H9 (cell line): ENCODE measurements around the gene HCN2. TPM values are rescaled to one million over a fixed set of nuclear protein-coding genes. Genes with fewer than 3 reads are reported as not detected.

Experiments used
- DNase-seq: peaks from one replicate; pipeline ENCODE4 v3.0.0-alpha.2; 2017
- H2AFZ ChIP-seq: one replicate; pipeline ENCODE4 v1.6.1; 2013; ENCODE audit warnings: mild to moderate bottlenecking, low read length, control low read depth, moderate library complexity
- H2AK5ac ChIP-seq: 2 replicates; pipeline ENCODE4 v1.6.1; 2013; ENCODE audit warnings: low read length, control low read depth, mixed read lengths; ENCODE audit not compliant: insufficient read length
- H2BK120ac ChIP-seq: one replicate; pipeline ENCODE4 v1.6.1; 2013; ENCODE audit warnings: low read depth, mild to moderate bottlenecking, low read length, control low read depth, inconsistent platforms; ENCODE audit not compliant: poor library complexity, severe bottlenecking
- H2BK12ac ChIP-seq: 2 replicates; pipeline ENCODE4 v1.6.1; 2013; ENCODE audit warnings: low read length, control low read depth, mixed read lengths, low read depth; ENCODE audit not compliant: insufficient read length
- H2BK15ac ChIP-seq: 2 replicates; pipeline ENCODE4 v1.6.1; 2013; ENCODE audit warnings: low read depth, low read length, control low read depth
- H2BK20ac ChIP-seq: one replicate; pipeline ENCODE4 v1.6.1; 2013; ENCODE audit warnings: low read depth, mild to moderate bottlenecking, low read length, control low read depth, inconsistent platforms; ENCODE audit not compliant: poor library complexity, severe bottlenecking
- H2BK5ac ChIP-seq: 2 replicates; pipeline ENCODE4 v1.6.1; 2013; ENCODE audit warnings: low read length, control low read depth, mixed read lengths; ENCODE audit not compliant: insufficient read length
- H3K14ac ChIP-seq: 2 replicates; pipeline ENCODE4 v1.6.1; 2013; ENCODE audit warnings: low read length, control low read depth; ENCODE audit not compliant: insufficient read depth
- H3K18ac ChIP-seq: 2 replicates; pipeline ENCODE4 v1.6.1; 2013; ENCODE audit warnings: low read depth, mild to moderate bottlenecking, mixed read lengths, low read length, control low read depth; ENCODE audit not compliant: insufficient read length
- H3K23ac ChIP-seq: 2 replicates; pipeline ENCODE4 v1.6.1; 2013; ENCODE audit warnings: low read length, control low read depth, mixed read lengths, low read depth; ENCODE audit not compliant: insufficient read length
- H3K23me2 ChIP-seq: 2 replicates; pipeline ENCODE4 v1.6.1; 2013; ENCODE audit warnings: low read depth, mild to moderate bottlenecking, mixed read lengths, low read length, control low read depth; ENCODE audit not compliant: insufficient read length, poor library complexity, severe bottlenecking
- H3K27ac ChIP-seq: 2 replicates; pipeline ENCODE4 v1.5.1; 2013; ENCODE audit warnings: low read length, control low read depth, mixed read lengths, low read depth; ENCODE audit not compliant: insufficient read length
- H3K27me3 ChIP-seq: 2 replicates; pipeline ENCODE4 v1.6.1; 2013; ENCODE audit warnings: low read length, control low read depth, inconsistent platforms; ENCODE audit not compliant: insufficient read depth
- H3K4ac ChIP-seq: 2 replicates; pipeline ENCODE4 v1.6.1; 2013; ENCODE audit warnings: low read depth, mild to moderate bottlenecking, control low read depth, inconsistent platforms, low read length, moderate library complexity
- H3K4me1 ChIP-seq: 2 replicates; pipeline ENCODE4 v1.6.1; 2013; ENCODE audit warnings: low read length, control low read depth, inconsistent platforms; ENCODE audit not compliant: insufficient read depth
- H3K4me2 ChIP-seq: 2 replicates; pipeline ENCODE4 v1.6.1; 2013; ENCODE audit warnings: low read length, control low read depth, mixed read lengths; ENCODE audit not compliant: insufficient read length, insufficient read depth
- H3K56ac ChIP-seq: 2 replicates; pipeline ENCODE4 v1.6.1; 2013; ENCODE audit warnings: low read depth, mild to moderate bottlenecking, mixed read lengths, low read length, control low read depth; ENCODE audit not compliant: insufficient read length
- H3K79me1 ChIP-seq: 2 replicates; pipeline ENCODE4 v1.6.1; 2013; ENCODE audit warnings: low read depth, mild to moderate bottlenecking, moderate library complexity, low read length, control low read depth, inconsistent platforms; ENCODE audit not compliant: insufficient read depth, poor library complexity, severe bottlenecking
- H3K79me2 ChIP-seq: 2 replicates; pipeline ENCODE4 v1.6.1; 2013; ENCODE audit warnings: low read length, control low read depth, inconsistent platforms; ENCODE audit not compliant: insufficient read depth
- H3K9ac ChIP-seq: 2 replicates; pipeline ENCODE4 v1.6.1; 2013; ENCODE audit warnings: low read length, control low read depth, mixed read lengths; ENCODE audit not compliant: insufficient read length; ENCODE audit errors: extremely low read depth
- H3K9me3 ChIP-seq: one replicate; pipeline ENCODE4 v1.6.1; 2013; ENCODE audit warnings: low read depth, low read length, inconsistent platforms; ENCODE audit not compliant: control insufficient read depth
- H3T11ph ChIP-seq: one replicate; pipeline ENCODE4 v1.6.1; 2013; ENCODE audit warnings: mild to moderate bottlenecking, low read length, control low read depth, inconsistent platforms
- H4K20me1 ChIP-seq: one replicate; pipeline ENCODE4 v1.6.1; 2013; ENCODE audit not compliant: control insufficient read depth, insufficient read length, insufficient read depth
- H4K5ac ChIP-seq: 2 replicates; pipeline ENCODE4 v1.6.1; 2013; ENCODE audit warnings: low read depth, mild to moderate bottlenecking, mixed read lengths, low read length, control low read depth; ENCODE audit not compliant: insufficient read length
- H4K8ac ChIP-seq: replicated peaks from 2 replicates; pipeline ENCODE4 v1.6.1; 2013; ENCODE audit warnings: low read length, control low read depth, mixed read lengths, low read depth; ENCODE audit not compliant: insufficient read length
- H4K91ac ChIP-seq: 2 replicates; pipeline ENCODE4 v1.6.1; 2013; ENCODE audit warnings: low read depth, mild to moderate bottlenecking, moderate library complexity, mixed read lengths, low read length, control low read depth; ENCODE audit not compliant: insufficient read length
- H3K27ac Mint-ChIP-seq, 3 experiments: 2 replicates in 2 of 3; 3 replicates in 1 of 3; pipeline ENCODE4 v1.8.0; 2020 to 2021; ENCODE audit warnings: mixed read lengths in 3 of 3, mild to moderate bottlenecking in 1 of 3, moderate library complexity in 1 of 3
- H3K27me3 Mint-ChIP-seq: 2 replicates; pipeline ENCODE4 v1.8.0; 2021; ENCODE audit warnings: low read depth, mild to moderate bottlenecking, moderate library complexity, mixed read lengths
- H3K36me3 Mint-ChIP-seq, 3 experiments: 2 replicates in 2 of 3; 3 replicates in 1 of 3; pipeline ENCODE4 v1.8.0; 2020 to 2021; ENCODE audit warnings: low read depth in 3 of 3, mixed read lengths in 3 of 3; ENCODE audit not compliant: insufficient read depth in 1 of 3
- H3K4me1 Mint-ChIP-seq, 2 experiments: 2 replicates each; pipeline ENCODE4 v1.8.0; 2020; ENCODE audit warnings: mixed read lengths in 2 of 2
- H3K4me3 Mint-ChIP-seq, 2 experiments: 2 replicates in 1 of 2; 3 replicates in 1 of 2; pipeline ENCODE4 v1.8.0; 2020 to 2021; ENCODE audit warnings: mild to moderate bottlenecking in 2 of 2, mixed read lengths in 2 of 2, moderate library complexity in 1 of 2
- H3K9me3 Mint-ChIP-seq, 2 experiments: 2 replicates in 1 of 2; 3 replicates in 1 of 2; pipeline ENCODE4 v1.8.0; 2020; ENCODE audit warnings: mild to moderate bottlenecking in 2 of 2, mixed read lengths in 2 of 2, moderate library complexity in 1 of 2
- CTCF ChIP-seq: fragments of 200-600 bp; sonication (generic); conservative IDR thresholded peaks from 3 replicates; pipeline ENCODE4 v1.8.0; 2021; ENCODE audit warnings: antibody characterized with exemption, mild to moderate bottlenecking
- WGBS: extraction: QIAGEN DNeasy Blood & Tissue Kit; methylation state at CpG from one replicate; pipeline ENCODE4 v1.1.7; 2013; ENCODE audit warnings: missing lambda C conversion rate, low lambda C conversion rate, mixed read lengths; ENCODE audit not compliant: insufficient read length; ENCODE audit errors: extremely low coverage; 5-methylcytosine and 5-hydroxymethylcytosine counted together
- total RNA-seq: library from RNA; stranded (reverse); gene quantifications from 2 replicates; pipeline ENCODE4 v1.2.1, GENCODE V29; 2021

The HCN2 gene
- total RNA-seq, 1 experiment from 2014 or later, result 3.7 TPM

- Histone ChIP-seq H3K9ac (no peak overlapping the region), H3K27me3 (no peaks in the 10 kb centered on the region), H3K9me3 (no peaks in the 10 kb centered on the region), H3K14ac (no peak overlapping the region; the same call in 1 of the 2 replicates), H2BK15ac (no peak overlapping the region), H3K4me2 (no peak overlapping the region), H3K23ac (no peak overlapping the region), H4K8ac (no peak overlapping the region), H2BK20ac (no peak overlapping the region), H2BK5ac (no peak overlapping the region), H3K56ac (no peak overlapping the region), H3K23me2 (no peaks in the 10 kb centered on the region), H3K79me1 (no peaks in the 10 kb centered on the region), H4K20me1 (no peaks in the 10 kb centered on the region), H2AK5ac (no peak overlapping the region), H3T11ph (no peak overlapping the region), H4K5ac (no peak overlapping the region), H2AFZ (no peak overlapping the region), H3K4ac (no peak overlapping the region), H3K79me2 (no peaks in the 10 kb centered on the region), H2BK12ac (no peak overlapping the region), H3K4me1 (no peaks in the 10 kb centered on the region), H3K18ac (no peak overlapping the region), H2BK120ac (no peak overlapping the region), H4K91ac (no peak overlapping the region), H3K27ac (no peak overlapping the region)
- Mint-ChIP-seq H3K27ac (no peak overlapping the region), H3K36me3 (peaks cover 22 to 42% (median 35%) of the 10 kb centered on the region in 3 experiments), H3K4me3 (no peak overlapping the region), H3K9me3 (no peaks in the 10 kb centered on the region), H3K4me1 (peaks cover 3 to 4% of the 10 kb centered on the region in 2 experiments; a peak in 1 of 4 replicates), H3K27me3 (no peaks in the 10 kb centered on the region)
- WGBS, result no CpG with 5 or more reads among the region's 33 CpGs
- TF ChIP-seq CTCF, result no peak
- no peak for DNase-seq
These were observed 23.3 kb downstream of the HCN2 start for GRCh38 chr19:612941-613340.
